Upper lobe of left lung (tissue), 4 donors: ENCODE results near the gene PLXNA1.

ENCODE experiments used
- CTCF ChIP-seq, 6 experiments: fragments of 450-650 bp in 4 of 6; fragments of 200-600 bp in 2 of 6; sonication (generic) in 2 of 6; IDR thresholded peaks; one replicate each; pipeline ENCODE4 v1.5.1; 2016 to 2019; ENCODE audit warnings: antibody characterized with exemption in 6 of 6
- POLR2A ChIP-seq, 4 donors: fragments of 450-650 bp; IDR thresholded peaks; one replicate each; pipeline ENCODE4 v1.5.1; 2016 to 2017; ENCODE audit warnings: antibody characterized with exemption in 4 of 4, mild to moderate bottlenecking in 2 of 4

GRCh38 chr3:127027811-127028548, 45.1 kb downstream of the PLXNA1 start:
- no peak for TF ChIP-seq CTCF (IDR thresholded peaks at IDR 0.05)
- no peak for TF ChIP-seq POLR2A (IDR thresholded peaks at IDR 0.05)
